ENCODE measurements around the gene TF.

GRCh38 chr3:133840055-133840737, 94.0 kb downstream of the TF start:
- TF ChIP-seq CTCF (IDR thresholded peaks at IDR 0.05), result no peak
- no peak for TF ChIP-seq POLR2A (IDR thresholded peaks at IDR 0.05)
